GM18867 (cell line): Measurements from ENCODE around the gene LILRB3.

Experiments
- ATAC-seq: cut with Tn5 transposase; IDR thresholded peaks from one replicate; pipeline ENCODE4 v1.9.1; 2021; ENCODE audit warnings: mild to moderate bottlenecking, moderate library complexity; ENCODE audit not compliant: unreplicated experiment

The LILRB3 gene

GRCh38 chr19:54169149-54169740, 53.6 kb downstream of the LILRB3 start:
- ATAC-seq = no peak

- ATAC-seq = no peak
Observed at GRCh38 chr19:54168174-54168917, 54.5 kb downstream of the LILRB3 start.
